ENCODE data around the gene PDXDC1. TPM values are rescaled to one million over a fixed set of nuclear protein-coding genes. Genes with fewer than 3 reads are reported as not detected.

Gene PDXDC1
- total RNA-seq, 1 experiment from 2014 or later = 94.3 TPM

DNA sequence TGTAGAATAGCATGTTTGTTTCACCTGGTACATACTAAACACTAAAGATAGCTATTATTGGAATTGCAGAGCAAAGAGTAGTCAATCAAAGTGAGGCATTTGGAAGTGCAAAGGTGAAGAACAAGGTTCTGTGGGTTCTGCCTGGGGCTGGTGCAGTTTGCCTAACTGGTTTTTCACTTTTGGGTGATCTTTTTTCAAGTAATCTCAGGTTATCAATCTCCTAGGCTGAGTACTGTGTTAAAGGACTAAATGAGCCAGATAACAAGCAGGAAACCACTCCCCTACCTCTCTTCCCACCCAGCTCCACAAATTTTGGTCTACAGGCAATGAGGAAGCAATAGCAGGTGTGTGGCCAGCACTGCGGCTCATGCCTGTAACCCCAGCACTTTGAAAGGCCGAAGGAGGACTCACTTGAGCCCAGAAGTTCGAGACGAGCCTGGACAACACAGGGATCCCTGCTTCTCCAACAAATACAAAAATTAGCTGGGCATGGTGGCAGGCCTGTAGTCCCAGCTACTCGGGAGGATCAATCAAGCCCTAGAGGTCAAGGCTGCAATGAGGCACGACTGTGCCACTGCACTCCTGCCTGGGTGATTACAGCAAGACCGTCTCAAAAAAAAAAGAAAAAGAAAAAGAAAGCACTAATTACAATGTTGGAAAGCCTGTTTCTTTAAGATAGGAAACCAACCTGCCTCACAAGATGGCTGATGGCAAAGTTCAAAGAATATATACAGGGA is 83.0 kb downstream of the PDXDC1 start:
- DNase-seq (ENCODE audit: low read depth, low spot score) (no peak), ATAC-seq (no peak)
- Histone ChIP-seq H2AFZ (ENCODE audit: low read depth, low read length, poor library complexity, severe bottlenecking) (no peak overlapping the region), H3K9me3 (ENCODE audit: control insufficient read depth in 1 of 2, insufficient read depth in 1 of 2, low read depth in 1 of 2, low read length in 2 of 2) (no peaks in the 10 kb centered on the region), H3K36me3 (ENCODE audit: control insufficient read depth in 1 of 2, insufficient read depth in 2 of 2, low read length in 2 of 2) (peaks cover 25 to 30% of the 10 kb centered on the region in 2 experiments; a peak in 3 of 4 replicates), H3K27me3 (ENCODE audit: insufficient read depth, low read length) (no peaks in the 10 kb centered on the region), H3K79me2 (ENCODE audit: insufficient read depth, low read length) (no peaks in the 10 kb centered on the region; the same call in 1 of the 2 replicates), H4K20me1 (ENCODE audit: insufficient read depth) (no peaks in the 10 kb centered on the region), H3K9me2 (ENCODE audit: insufficient read depth) (no peaks in the 10 kb centered on the region), H3K4me1 (ENCODE audit: control insufficient read depth in 1 of 2, insufficient read depth in 2 of 2, low read length in 2 of 2) (peaks cover 0 to 15% of the 10 kb centered on the region in 2 experiments; a peak in 2 of 4 replicates), H3K27ac (ENCODE audit: low read depth, low read length) (no peak overlapping the region), H3K9ac (ENCODE audit: low read length) (no peak overlapping the region), H3K4me3 (replicated peaks in 1 of 2; ENCODE audit: low read depth in 1 of 2, low read length in 2 of 2) (no peak overlapping the region), H3K4me2 (ENCODE audit: low read length) (no peak overlapping the region)
- BruUV-seq (replicated peaks) = no TSS peak
- ChIA-PET CTCF (no interaction called here), POLR2A (no interaction called here), RAD21 (ENCODE audit: low non-redundant PET in 1 of 2, low total read pairs in 2 of 2, uncharacterized antibody in 2 of 2, unreplicated experiment in 2 of 2) (no interaction called here)
- intact Hi-C loops (cut with micrococcal nuclease) = no loop called here
- TF ChIP-seq EZH2phosphoT487 (IDR thresholded peaks at IDR 0.05; ENCODE audit: borderline replicate concordance) (no peak), SIN3A (IDR thresholded peaks at IDR 0.05; ENCODE audit: low read depth) (no peak), SP1 (IDR thresholded peaks at IDR 0.05; ENCODE audit: low read depth) (no peak), RAD21 (IDR thresholded peaks at IDR 0.05; ENCODE audit: low read depth) (no peak), EGR1 (IDR thresholded peaks at IDR 0.05; ENCODE audit: low read depth) (no peak), TCF7L2 (IDR thresholded peaks at IDR 0.05; ENCODE audit: borderline replicate concordance, extremely low read depth, insufficient read depth, insufficient read length) (no peak), ELF1 (IDR thresholded peaks at IDR 0.05; ENCODE audit: borderline replicate concordance, low read depth) (no peak), ZFX (IDR thresholded peaks at IDR 0.05) (no peak), FOSL1 (IDR thresholded peaks at IDR 0.05; ENCODE audit: low read depth) (no peak), POLR2A (IDR thresholded peaks at IDR 0.05; ENCODE audit: borderline replicate concordance, extremely low read depth, insufficient read depth, insufficient read length) (no peak), CBX3 (IDR thresholded peaks at IDR 0.05; ENCODE audit: low read depth) (no peak)
- TF ChIP-seq, protein P1, sequence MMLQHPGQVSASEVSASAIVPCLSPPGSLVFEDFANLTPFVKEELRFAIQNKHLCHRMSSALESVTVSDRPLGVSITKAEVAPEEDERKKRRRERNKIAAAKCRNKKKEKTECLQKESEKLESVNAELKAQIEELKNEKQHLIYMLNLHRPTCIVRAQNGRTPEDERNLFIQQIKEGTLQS (IDR thresholded peaks at IDR 0.05) = no peak
- TF ChIP-seq, protein P2, sequence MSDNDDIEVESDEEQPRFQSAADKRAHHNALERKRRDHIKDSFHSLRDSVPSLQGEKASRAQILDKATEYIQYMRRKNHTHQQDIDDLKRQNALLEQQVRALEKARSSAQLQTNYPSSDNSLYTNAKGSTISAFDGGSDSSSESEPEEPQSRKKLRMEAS (IDR thresholded peaks at IDR 0.05) = no peak
